NCI-H2107 (cell line): ENCODE results near the gene VPS25.
"Not testable (repeated sequence)": the region's sequence is repeated elsewhere in the genome, so short reads cannot be mapped to it uniquely, and the experiment has no call there.

Experiments
- DNase-seq: peaks from one replicate; lab custom pipeline; 2025; lab: John Stamatoyannopoulos, UW

The VPS25 gene

GRCh38 chr17:42768006-42768405, 5.2 kb upstream of the VPS25 start:
- DNase-seq = not testable (repeated sequence)

- not testable (repeated sequence) for DNase-seq
Observed at GRCh38 chr17:42769964-42770363, 3.3 kb upstream of the VPS25 start.

GRCh38 chr17:42772945-42773289, 332 bp upstream of the VPS25 start:
- no peak for DNase-seq

GRCh38 chr17:42774066-42774745, 957 bp downstream of the VPS25 start:
- DNase-seq = no peak

GRCh38 chr17:42775534-42776098, 2.4 kb downstream of the VPS25 start:
- no peak for DNase-seq

- no peak for DNase-seq
Observed at GRCh38 chr17:42778570-42778969, 5.3 kb downstream of the VPS25 start.

- DNase-seq = no peak
Observed at GRCh38 chr17:42779304-42779935, 6.2 kb downstream of the VPS25 start.

- no peak for DNase-seq
Observed at GRCh38 chr17:42779936-42780850, 6.9 kb downstream of the VPS25 start, which contains the start of gene WNK4. WNK4 (plus strand) TSS chr17:42780610; CDS start chr17:42780699, 89 bp downstream.

GRCh38 chr17:42780851-42781638, 7.8 kb downstream of the VPS25 start:
- DNase-seq = no peak

GRCh38 chr17:42781639-42782165, 8.5 kb downstream of the VPS25 start:
- no peak for DNase-seq

GRCh38 chr17:42782166-42783061, 9.2 kb downstream of the VPS25 start:
- DNase-seq = no peak

- DNase-seq = no peak
Observed at GRCh38 chr17:42783062-42783790, 10.0 kb downstream of the VPS25 start.

GRCh38 chr17:42783791-42784138, 10.5 kb downstream of the VPS25 start:
- DNase-seq = no peak

GRCh38 chr17:42784409-42784808, 11.2 kb downstream of the VPS25 start:
- no peak for DNase-seq

- no peak for DNase-seq
Observed at GRCh38 chr17:42784811-42785592, 11.8 kb downstream of the VPS25 start.

- no peak for DNase-seq
Observed at GRCh38 chr17:42787266-42787665, 14.0 kb downstream of the VPS25 start.

GRCh38 chr17:42791948-42792347, 18.7 kb downstream of the VPS25 start:
- DNase-seq = no peak

GRCh38 chr17:42792545-42792944, 19.3 kb downstream of the VPS25 start:
- no peak for DNase-seq

- no peak for DNase-seq
Observed at GRCh38 chr17:42795061-42795460, 21.8 kb downstream of the VPS25 start.
